ENCODE results near the gene PMM1. TPM values are rescaled to one million over a fixed set of nuclear protein-coding genes. Genes with fewer than 3 reads are reported as not detected.

PMM1 gene
- total and polyA plus RNA-seq, 2 donors (not counting 3 experiments of a cell fraction or from before 2014, with no cell fraction given): 14.6 to 31.7 TPM

GRCh38 chr22:41531715-41532477, 57.7 kb downstream of the PMM1 start:
- FAIRE-seq (no peak), DNase-seq (ENCODE audit: low read depth, low spot score) (no peak)
- H4K20me1 ChIP-seq (replicated peaks; ENCODE audit: control insufficient read depth, extremely low read depth, insufficient read depth, low read length): no peaks in the 10 kb centered on the region
- BruUV-seq (replicated peaks): no TSS peak
- H3K79me2 ChIP-seq (ENCODE audit: control insufficient read depth, insufficient read depth, low read length): no peaks in the 10 kb centered on the region
- H3K27ac ChIP-seq (ENCODE audit: insufficient read depth, low read depth, low read length): no peak overlapping the region
- no peaks in the 10 kb centered on the region for H3K4me1 ChIP-seq (ENCODE audit: control insufficient read depth, extremely low read depth, insufficient read depth, low read length)
- TF ChIP-seq POLR2A (IDR thresholded peaks at IDR 0.05; ENCODE audit: low read depth, low read length) (no peak), JUN (IDR thresholded peaks at IDR 0.05; ENCODE audit: borderline replicate concordance, insufficient read depth, insufficient read length, low read depth) (no peak), MYC (IDR thresholded peaks at IDR 0.05; ENCODE audit: low read depth, low read length) (no peak), GATA2 (IDR thresholded peaks at IDR 0.05; ENCODE audit: insufficient read depth, insufficient read length, low read depth, low read length) (no peak), POLR2AphosphoS5 (IDR thresholded peaks at IDR 0.05; ENCODE audit: insufficient read depth, low read depth, low read length) (no peak), EZH2 (IDR thresholded peaks at IDR 0.05; ENCODE audit: borderline replicate concordance, low read depth, low read length, severe bottlenecking) (no peak), FOS (IDR thresholded peaks at IDR 0.05; ENCODE audit: borderline replicate concordance, insufficient read depth, low read length) (no peak)
- TF ChIP-seq, protein P1, sequence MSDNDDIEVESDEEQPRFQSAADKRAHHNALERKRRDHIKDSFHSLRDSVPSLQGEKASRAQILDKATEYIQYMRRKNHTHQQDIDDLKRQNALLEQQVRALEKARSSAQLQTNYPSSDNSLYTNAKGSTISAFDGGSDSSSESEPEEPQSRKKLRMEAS (IDR thresholded peaks at IDR 0.05; ENCODE audit: insufficient read depth, insufficient read length): no peak
- TF ChIP-seq, protein P2, sequence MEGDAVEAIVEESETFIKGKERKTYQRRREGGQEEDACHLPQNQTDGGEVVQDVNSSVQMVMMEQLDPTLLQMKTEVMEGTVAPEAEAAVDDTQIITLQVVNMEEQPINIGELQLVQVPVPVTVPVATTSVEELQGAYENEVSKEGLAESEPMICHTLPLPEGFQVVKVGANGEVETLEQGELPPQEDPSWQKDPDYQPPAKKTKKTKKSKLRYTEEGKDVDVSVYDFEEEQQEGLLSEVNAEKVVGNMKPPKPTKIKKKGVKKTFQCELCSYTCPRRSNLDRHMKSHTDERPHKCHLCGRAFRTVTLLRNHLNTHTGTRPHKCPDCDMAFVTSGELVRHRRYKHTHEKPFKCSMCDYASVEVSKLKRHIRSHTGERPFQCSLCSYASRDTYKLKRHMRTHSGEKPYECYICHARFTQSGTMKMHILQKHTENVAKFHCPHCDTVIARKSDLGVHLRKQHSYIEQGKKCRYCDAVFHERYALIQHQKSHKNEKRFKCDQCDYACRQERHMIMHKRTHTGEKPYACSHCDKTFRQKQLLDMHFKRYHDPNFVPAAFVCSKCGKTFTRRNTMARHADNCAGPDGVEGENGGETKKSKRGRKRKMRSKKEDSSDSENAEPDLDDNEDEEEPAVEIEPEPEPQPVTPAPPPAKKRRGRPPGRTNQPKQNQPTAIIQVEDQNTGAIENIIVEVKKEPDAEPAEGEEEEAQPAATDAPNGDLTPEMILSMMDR (IDR thresholded peaks at IDR 0.05; ENCODE audit: extremely low read depth in 1 of 2, insufficient read depth in 1 of 2, low read depth in 1 of 2, low read length in 2 of 2): no peak
- H2AFZ ChIP-seq (ENCODE audit: low read depth, low read length): no peak overlapping the region
- H3K36me3 ChIP-seq (ENCODE audit: control insufficient read depth in 2 of 2, extremely low read depth in 1 of 2, insufficient read depth in 2 of 2, low read length in 2 of 2): peaks cover 2 to 32% of the 10 kb centered on the region in 2 experiments
- CTCF ChIA-PET: interaction anchor here (0.5 to 1.9 kb wide), 7 partner anchors 12 to 130 kb away, joined by 3 to 17 read pairs (median 7); partner anchors contain the start of gene POLR3H
- H3K4me2 ChIP-seq (ENCODE audit: insufficient read depth, low read length): no peak overlapping the region
- no peaks in the 10 kb centered on the region for H3K9me3 ChIP-seq (replicated peaks; ENCODE audit: control insufficient read depth, insufficient read depth, low read length)
- no peaks in the 10 kb centered on the region for H3K9me1 ChIP-seq (replicated peaks; ENCODE audit: control insufficient read depth, extremely low read depth, insufficient read depth, low read length)
- intact Hi-C loops (cut with micrococcal nuclease): no loop called here
- dilution Hi-C loops (cut with MboI; ENCODE audit: extremely low pct_ligation_motif_present, low sequenced_read_pairs): no loop called here
- H3K9ac ChIP-seq (replicated peaks; ENCODE audit: extremely low read depth, insufficient read depth, low read length): no peak overlapping the region
- H3K4me3 ChIP-seq (replicated peaks in 1 of 3; ENCODE audit: insufficient read depth in 1 of 3, low read depth in 1 of 3, low read length in 3 of 3): no peak overlapping the region
- POLR2A ChIA-PET: no interaction called here
- no peaks in the 10 kb centered on the region for H3K27me3 ChIP-seq (ENCODE audit: control insufficient read depth in 2 of 2, insufficient read depth in 2 of 2, low read length in 2 of 2)

All from endothelial cell of umbilical vein (primary cell).